CD4-positive, alpha-beta T cell (primary cell): ENCODE measurements around the gene HES4. TPM values are rescaled to one million over a fixed set of nuclear protein-coding genes. Genes with fewer than 3 reads are reported as not detected.

Experiments used
- ATAC-seq: fragments of 200-7000 bp; cut with Tn5 transposase; one replicate; pipeline ENCODE4 v1.10.0; 2022; ENCODE audit warnings: mild to moderate bottlenecking; ENCODE audit not compliant: poor library complexity
- CTCF ChIA-PET: fragments of 350-600 bp; sonication (Branson Sonifier 250); formaldehyde crosslinking; loops from one replicate; lab custom pipeline; 2021; ENCODE audit warnings: antibody characterized with exemption, inconsistent platforms; lab: Charles Lee
- POLR2A ChIA-PET: fragments of 350-600 bp; sonication (Branson Sonifier 250); formaldehyde crosslinking; loops from one replicate; lab custom pipeline; 2021; ENCODE audit warnings: antibody characterized with exemption, inconsistent platforms; lab: Charles Lee
- DNase-seq, 14 experiments: peaks; one replicate each; pipeline ENCODE4 v3.0.0-alpha.2; 2013 to 2020; ENCODE audit warnings: mixed read lengths in 2 of 14
- H3K27ac ChIP-seq, 2 donors: one replicate each; pipeline versions ENCODE4 v1.5.1 to v1.7.0; 2013; ENCODE audit warnings: low read length in 2 of 2, low read depth in 1 of 2, mild to moderate bottlenecking in 1 of 2
- H3K27me3 ChIP-seq, 2 experiments: 1 replicate in 1 of 2; 2 replicates in 1 of 2; pipeline versions ENCODE4 v1.6.1 to v1.7.0; 2013; ENCODE audit warnings: low read length in 2 of 2, control low read depth in 1 of 2, mild to moderate bottlenecking in 1 of 2, moderate library complexity in 1 of 2; ENCODE audit not compliant: insufficient read depth in 2 of 2, control insufficient read depth in 1 of 2
- H3K36me3 ChIP-seq: one replicate; pipeline ENCODE4 v1.6.1; 2013; ENCODE audit warnings: low read length, control low read depth; ENCODE audit not compliant: insufficient read depth
- H3K4me1 ChIP-seq: one replicate; pipeline ENCODE4 v1.6.1; 2013; ENCODE audit warnings: low read length, control low read depth; ENCODE audit not compliant: insufficient read depth
- H3K4me3 ChIP-seq: one replicate; pipeline ENCODE4 v1.5.1; 2013; ENCODE audit warnings: mild to moderate bottlenecking, low read length, moderate library complexity
- H3K9me3 ChIP-seq, 2 experiments: 1 replicate in 1 of 2; 2 replicates in 1 of 2; pipeline versions ENCODE4 v1.6.1 to v1.7.0; 2013; ENCODE audit warnings: low read length in 2 of 2, mild to moderate bottlenecking in 2 of 2, control low read depth in 1 of 2, moderate library complexity in 1 of 2; ENCODE audit not compliant: control insufficient read depth in 1 of 2, insufficient read depth in 1 of 2
- H3K27ac Mint-ChIP-seq: one replicate; pipeline ENCODE4 v1.8.0; 2020; ENCODE audit warnings: mixed read lengths
- H3K27me3 Mint-ChIP-seq: one replicate; pipeline ENCODE4 v1.8.0; 2021; ENCODE audit warnings: mixed read lengths
- H3K36me3 Mint-ChIP-seq: one replicate; pipeline ENCODE4 v1.8.0; 2021; ENCODE audit warnings: low read depth, mixed read lengths
- H3K4me1 Mint-ChIP-seq: one replicate; pipeline ENCODE4 v1.8.0; 2021; ENCODE audit warnings: low read depth, mixed read lengths
- H3K4me3 Mint-ChIP-seq: one replicate; pipeline ENCODE4 v1.8.0; 2020; ENCODE audit warnings: mild to moderate bottlenecking, mixed read lengths
- H3K9me3 Mint-ChIP-seq: one replicate; pipeline ENCODE4 v1.8.0; 2020; ENCODE audit warnings: mixed read lengths
- CTCF ChIP-seq: fragments of 200-600 bp; IDR thresholded peaks from one replicate; pipeline ENCODE4 v1.8.0; 2022; ENCODE audit warnings: antibody characterized with exemption, mild to moderate bottlenecking
- intact Hi-C, 2 experiments: fragments of 100-400 bp; cut with DNase I in 1 of 2; cut with micrococcal nuclease in 1 of 2; formaldehyde crosslinking; loops; one replicate each; pipeline versions ENCODE4 v1.15.1 to v1.9.0; 2023 to 2025; cut with DNase I, micrococcal nuclease
- total RNA-seq, 174 experiments: library from RNA in 2 of 174; stranded (reverse) in 2 of 174; gene quantifications; one replicate each; pipeline ENCODE4 v1.2.3 and lab custom pipeline; 2021 to 2026

HES4 gene
- total RNA-seq, 2 experiments from 2014 or later: 29.0 to 30.9 TPM

- intact Hi-C loops: loop anchor here in 1 of 2 experiments (5.0 kb wide), 1 partner anchor 52 kb away; no protein-coding TSS in a partner anchor
- ChIA-PET CTCF (interaction anchor here (0.7 to 1.5 kb wide), 3 partner anchors 25 to 90 kb away, joined by 3 to 6 read pairs (median 3); no protein-coding TSS in a partner anchor), POLR2A (interaction anchor here (0.5 to 1.4 kb wide), 5 partner anchors 21 to 416 kb away, joined by 3 to 6 read pairs (median 3); partner anchors contain the start of gene AURKAIP1)
- peaks cover 39% of the 10 kb centered on the region for H3K36me3 Mint-ChIP-seq
- no peaks in the 10 kb centered on the region for H3K27me3 Mint-ChIP-seq
- peaks cover 41% of the 10 kb centered on the region for H3K4me1 ChIP-seq
- DNase-seq: peak; percentile 88 to 99 (median 97)
- peak; percentile 84 for ATAC-seq
- H3K4me1 Mint-ChIP-seq: peaks cover 16% of the 10 kb centered on the region
- H3K9me3 Mint-ChIP-seq: no peaks in the 10 kb centered on the region
- peak within 1 kb of the TSS; percentile 90 for H3K4me3 Mint-ChIP-seq
- peaks cover 33% of the 10 kb centered on the region for H3K36me3 ChIP-seq
- no peaks in the 10 kb centered on the region for H3K27me3 ChIP-seq
- peak within 1 kb of the TSS; percentile 47 to 72 for H3K27ac ChIP-seq
- peak within 1 kb of the TSS; percentile 58 for H3K27ac Mint-ChIP-seq
- peak within 1 kb of the TSS; percentile 95 for H3K4me3 ChIP-seq
- no peak for TF ChIP-seq CTCF
- H3K9me3 ChIP-seq: no peaks in the 10 kb centered on the region
Measured at GRCh38 chr1:958823-959730, 40.8 kb downstream of the HES4 start, which contains the start of gene NOC2L. NOC2L (minus strand) TSS chr1:959256; CDS start chr1:959240, 16 bp downstream.

DNA sequence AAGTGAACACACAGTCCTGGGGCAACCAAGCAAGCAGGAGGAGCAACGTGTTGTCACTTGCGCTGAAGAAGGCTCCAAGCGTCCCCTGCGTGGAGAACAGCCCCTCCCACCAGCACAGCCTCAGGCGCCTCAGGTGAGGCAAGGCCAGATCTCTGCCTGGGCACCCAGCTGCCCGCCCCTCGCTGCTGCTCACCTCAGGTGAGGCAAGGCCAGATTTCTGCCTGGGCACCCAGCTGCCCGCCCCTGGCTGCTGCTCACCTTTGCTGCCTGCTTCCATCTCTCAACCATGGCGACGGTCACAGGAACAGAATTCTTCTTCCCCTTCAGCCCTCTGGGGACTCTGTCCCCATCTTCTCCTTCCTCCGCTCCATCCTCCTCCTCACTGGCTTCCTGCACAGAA, 43.3 kb downstream of the HES4 start:
- Mint-ChIP-seq H3K27me3 (no peaks in the 10 kb centered on the region), H3K4me1 (peaks cover 16% of the 10 kb centered on the region), H3K4me3 (no peak overlapping the region), H3K27ac (no peak overlapping the region), H3K9me3 (no peaks in the 10 kb centered on the region), H3K36me3 (peaks cover 61% of the 10 kb centered on the region)
- ATAC-seq (no peak), DNase-seq (no peak)
- Histone ChIP-seq H3K27ac (no peak overlapping the region), H3K4me1 (peaks cover 37% of the 10 kb centered on the region), H3K27me3 (no peaks in the 10 kb centered on the region), H3K36me3 (peaks cover 58% of the 10 kb centered on the region), H3K9me3 (no peaks in the 10 kb centered on the region), H3K4me3 (no peak overlapping the region)
- TF ChIP-seq CTCF: no peak
- ChIA-PET CTCF (no interaction called here), POLR2A (no interaction called here)
- intact Hi-C loops: loop anchor here in 1 of 2 experiments (5.0 kb wide), 1 partner anchor 49 kb away; no protein-coding TSS in a partner anchor

GRCh38 chr1:955474-955873, 44.4 kb downstream of the HES4 start:
- no peak for ATAC-seq
- Mint-ChIP-seq H3K9me3 (no peaks in the 10 kb centered on the region), H3K27me3 (no peaks in the 10 kb centered on the region), H3K4me1 (peaks cover 16% of the 10 kb centered on the region), H3K36me3 (peaks cover 70% of the 10 kb centered on the region), H3K27ac (no peak overlapping the region), H3K4me3 (peak overlapping the region; percentile 48)
- no peaks in the 10 kb centered on the region for H3K9me3 ChIP-seq
- intact Hi-C loops: loop anchor here in 1 of 2 experiments (5.0 kb wide), 1 partner anchor 48 kb away; no protein-coding TSS in a partner anchor
- no peak overlapping the region for H3K4me3 ChIP-seq
- no peak for TF ChIP-seq CTCF
- CTCF ChIA-PET: no interaction called here
- peaks cover 68% of the 10 kb centered on the region for H3K36me3 ChIP-seq
- no peaks in the 10 kb centered on the region for H3K27me3 ChIP-seq
- no peak overlapping the region for H3K27ac ChIP-seq
- H3K4me1 ChIP-seq: peaks cover 31% of the 10 kb centered on the region
- DNase-seq: no peak
- POLR2A ChIA-PET: no interaction called here
